ENCODE measurements around the gene LINGO4.
"Not testable (repeated sequence)": the region's sequence is repeated elsewhere in the genome, so short reads cannot be mapped to it uniquely, and the experiment has no call there.

The LINGO4 gene

DNA sequence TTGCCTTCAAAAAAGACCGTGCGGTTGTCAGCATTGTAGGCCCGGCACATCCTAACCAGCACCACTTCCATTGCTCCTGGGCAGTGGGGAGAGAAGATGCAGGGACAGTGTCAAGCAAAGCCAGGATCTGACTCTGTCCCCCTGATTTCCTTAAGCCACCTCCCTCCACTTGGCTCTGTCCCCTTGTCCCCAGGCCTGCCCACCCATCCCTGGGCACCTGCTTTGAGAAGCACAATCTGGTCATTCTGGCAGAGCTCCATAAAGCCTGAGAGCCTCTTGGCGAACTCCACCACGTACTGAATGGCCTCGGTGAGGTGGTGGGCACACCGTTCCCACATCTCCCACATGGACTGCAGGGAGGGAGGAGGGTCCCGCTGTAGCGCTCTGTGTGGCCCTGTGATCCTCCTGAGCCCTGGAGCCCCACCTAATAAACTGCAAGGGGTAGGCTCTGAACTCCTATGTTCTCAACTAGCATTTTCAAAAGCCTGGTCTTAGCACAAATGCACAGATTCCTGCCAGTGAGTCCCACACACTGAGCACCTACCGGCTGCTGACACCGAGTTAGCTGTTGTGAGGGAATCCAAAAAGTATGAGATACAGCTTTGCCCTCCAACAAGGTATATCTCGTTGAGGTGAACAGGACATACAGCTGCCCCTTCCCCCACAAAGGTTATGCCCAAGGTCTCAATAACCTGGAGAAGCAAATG, 8.2 kb upstream of the LINGO4 start:
- no peak for DNase-seq

GRCh38 chr1:151811181-151811580, 6.0 kb upstream of the LINGO4 start:
- DNase-seq, result no peak

DNA sequence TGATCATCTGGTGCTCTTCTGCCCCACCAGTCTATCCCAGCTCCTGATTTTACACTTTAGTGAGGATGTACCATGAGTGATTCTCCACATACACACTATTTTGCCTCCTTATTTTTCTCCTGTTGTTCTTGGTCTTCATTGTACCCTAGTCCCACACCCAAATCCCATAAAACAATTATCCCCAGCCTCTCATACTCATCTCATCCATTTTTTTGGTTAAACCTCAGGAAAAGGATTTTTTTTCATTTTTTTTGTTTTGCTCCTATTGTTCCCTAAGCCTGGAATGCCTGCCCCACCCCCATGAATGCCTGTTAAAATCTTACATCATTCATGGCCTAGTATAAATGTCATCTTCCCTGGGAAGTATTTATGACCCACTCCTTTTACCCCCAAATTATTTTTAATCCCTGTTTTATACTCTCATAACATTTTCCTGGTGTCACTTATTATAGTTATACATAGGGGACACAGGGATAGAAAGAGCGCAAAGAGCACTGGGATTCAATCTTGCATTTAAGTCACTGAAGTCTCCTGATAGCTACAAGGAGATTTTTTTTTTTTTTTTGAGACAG, 4.9 kb upstream of the LINGO4 start:
- no peak for DNase-seq

DNA sequence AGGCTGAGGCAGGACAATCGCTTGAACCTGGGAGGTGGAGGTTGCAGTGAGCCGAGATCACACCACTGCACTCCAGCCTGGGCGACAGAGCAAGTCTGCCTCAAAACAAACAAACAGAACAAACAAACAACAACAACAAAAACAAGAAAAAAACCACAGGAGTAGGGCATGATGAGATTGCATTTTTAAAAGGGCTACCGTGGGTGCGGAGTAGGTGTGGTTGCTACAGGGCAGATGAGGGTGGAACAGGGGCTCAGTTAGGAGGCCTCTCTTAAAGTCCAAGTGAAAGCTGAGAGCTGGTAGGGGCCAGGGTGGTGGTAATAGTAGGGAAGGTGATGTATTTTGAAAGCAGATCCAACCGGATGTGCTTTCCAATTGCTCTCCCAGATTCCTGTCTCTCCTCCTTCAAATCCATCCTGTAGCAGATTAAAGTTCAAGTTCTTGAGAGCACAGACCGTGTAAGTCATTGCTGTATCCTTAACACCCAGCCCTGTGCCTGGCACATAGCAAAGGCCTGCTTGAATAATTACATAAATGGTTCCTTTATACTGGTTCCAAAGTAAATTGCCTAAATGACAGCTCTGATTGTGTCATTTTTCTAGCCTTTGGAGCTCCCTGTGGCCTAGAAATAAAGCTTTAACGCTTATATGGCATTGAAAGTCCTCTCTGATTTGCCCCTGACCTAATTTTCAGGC, 4.2 kb upstream of the LINGO4 start:
- no peak for DNase-seq

GRCh38 chr1:151807766-151808165, 2.5 kb upstream of the LINGO4 start:
- no peak for DNase-seq

- DNase-seq, result no peak
Observed at GRCh38 chr1:151807131-151807530, 1.9 kb upstream of the LINGO4 start.

DNA sequence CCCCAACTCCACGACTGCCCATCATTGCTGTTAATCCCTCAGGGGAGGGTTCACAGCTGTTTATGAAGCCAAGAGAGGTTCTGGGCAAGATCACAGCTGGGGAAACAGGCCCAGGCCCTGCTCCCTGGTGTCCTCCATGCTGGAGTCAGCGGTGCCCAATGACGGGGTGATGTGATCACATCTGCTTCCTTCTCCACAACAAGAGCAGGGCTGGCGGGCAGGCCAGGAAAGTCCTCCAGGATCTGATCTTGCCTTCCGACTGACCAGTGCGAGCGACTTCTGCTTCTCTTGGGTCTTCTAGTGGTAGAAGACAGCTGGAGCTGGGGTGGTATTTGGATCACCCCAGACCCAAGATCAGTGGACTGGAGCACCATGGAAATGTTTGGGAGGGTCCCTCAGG, 951 bp upstream of the LINGO4 start:
- no peak for DNase-seq

- DNase-seq, result no peak
Observed at GRCh38 chr1:151803915-151804314, 1.3 kb downstream of the LINGO4 start.

- no peak for DNase-seq
Observed at GRCh38 chr1:151803164-151803563, 2.1 kb downstream of the LINGO4 start.

GRCh38 chr1:151802372-151802771, 2.8 kb downstream of the LINGO4 start:
- DNase-seq, result no peak

- no peak for DNase-seq
Observed at GRCh38 chr1:151801846-151802245, 3.4 kb downstream of the LINGO4 start.

- DNase-seq, result no peak
Observed at GRCh38 chr1:151801310-151801820, 3.9 kb downstream of the LINGO4 start.

DNA sequence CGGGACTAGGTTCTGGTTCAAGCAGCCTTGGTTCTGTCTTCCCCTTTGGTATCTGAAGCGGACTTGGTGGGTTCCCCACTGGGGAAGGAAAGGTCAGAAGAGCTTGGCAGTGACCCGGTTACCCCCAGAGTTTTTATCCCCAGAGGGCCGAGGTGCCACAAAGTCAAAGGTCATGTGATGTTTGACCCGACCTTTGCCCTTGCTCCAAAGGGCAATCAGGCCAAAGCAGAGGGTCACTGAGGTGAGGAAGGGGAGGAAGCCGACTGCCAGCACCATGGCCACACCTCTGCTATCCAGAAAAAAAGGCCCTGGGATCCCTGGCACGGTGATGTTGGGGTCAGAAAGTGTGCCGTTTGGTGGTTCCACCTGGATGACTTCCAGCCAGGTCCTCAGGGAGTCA, 4.4 kb downstream of the LINGO4 start:
- no peak for DNase-seq

- no peak for DNase-seq
Observed at GRCh38 chr1:151799179-151800022, 5.8 kb downstream of the LINGO4 start.

DNA sequence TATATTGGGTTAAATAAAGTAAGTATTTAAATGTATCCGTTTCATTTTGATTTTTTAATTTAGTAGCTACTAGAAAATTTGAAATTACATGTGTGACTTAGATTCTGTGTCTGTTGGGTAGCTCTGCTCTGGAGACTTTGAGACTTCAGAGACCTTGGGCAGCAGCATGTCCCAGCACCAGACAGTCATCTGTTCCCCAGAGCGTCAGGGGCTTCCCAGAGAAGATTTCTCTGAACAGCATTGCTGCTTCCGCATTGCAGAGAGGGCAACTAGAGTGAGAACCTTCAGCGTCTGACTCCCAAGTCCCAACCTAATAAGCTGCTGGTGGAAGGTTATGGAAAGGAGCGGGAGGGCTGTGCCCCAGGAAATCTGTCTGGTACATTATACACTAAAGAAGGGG, 6.6 kb downstream of the LINGO4 start:
- no peak for DNase-seq

DNA sequence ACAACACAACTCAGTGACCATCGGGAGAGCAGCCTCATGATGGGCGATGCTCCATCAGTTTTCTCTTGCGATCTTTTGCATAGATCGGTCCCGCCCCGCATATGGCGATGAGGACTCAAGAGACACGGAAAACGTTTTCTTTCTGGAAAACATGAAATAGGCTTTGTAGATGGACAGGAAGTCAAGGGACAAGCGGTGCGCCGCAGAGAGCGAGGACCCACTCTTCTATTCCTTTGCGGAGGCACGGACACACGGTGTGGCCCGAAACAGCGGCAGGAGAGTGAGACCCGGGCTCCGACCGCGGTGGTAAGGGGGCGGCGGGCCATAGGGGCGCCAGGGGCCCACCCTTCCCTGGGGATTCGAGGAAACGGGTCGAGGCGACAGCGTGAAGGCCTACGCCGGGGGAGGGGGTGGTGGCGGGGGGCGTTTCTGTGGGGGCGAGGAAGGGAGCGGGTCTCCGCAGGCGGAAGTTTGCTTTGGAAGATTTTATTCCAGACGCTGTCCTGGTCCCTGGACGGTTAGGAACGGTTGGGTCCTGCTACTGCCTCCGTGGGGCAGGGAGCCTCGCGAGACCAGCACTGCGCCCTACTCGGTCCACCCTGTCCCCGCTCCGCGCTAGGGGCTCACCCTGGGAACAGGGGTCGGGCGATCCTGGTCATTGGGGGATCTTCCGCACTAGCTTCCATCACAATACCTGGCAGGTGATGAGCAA, 14.1 kb downstream of the LINGO4 start:
- DNase-seq, result no peak

- peak; percentile 97 for DNase-seq
Observed at GRCh38 chr1:151790071-151790939, 14.9 kb downstream of the LINGO4 start, which contains the start of gene TDRKH. TSS of gene TDRKH (minus strand) at chr1:151790500. CDS start at chr1:151783022, 7,478 bp downstream.

DNA sequence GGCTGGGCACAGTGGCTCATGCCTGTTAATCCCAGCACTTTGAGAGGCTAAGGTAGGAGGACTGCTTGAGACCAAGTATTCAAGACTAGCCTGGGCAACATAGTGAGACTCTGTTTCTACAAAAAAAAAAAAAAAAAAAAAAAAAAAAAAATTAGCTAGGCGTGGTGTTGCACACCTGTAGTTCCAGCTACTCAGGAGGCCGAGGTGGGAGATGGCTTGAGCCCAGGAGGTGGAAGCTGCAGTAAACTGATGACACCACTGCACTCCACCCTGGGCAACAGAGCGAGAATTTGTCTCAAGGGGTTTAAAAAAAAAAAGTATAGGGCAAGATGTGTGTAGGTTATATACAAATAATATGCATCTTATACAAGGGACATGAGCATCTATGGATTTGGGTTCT, 17.5 kb downstream of the LINGO4 start:
- no peak for DNase-seq

DNA sequence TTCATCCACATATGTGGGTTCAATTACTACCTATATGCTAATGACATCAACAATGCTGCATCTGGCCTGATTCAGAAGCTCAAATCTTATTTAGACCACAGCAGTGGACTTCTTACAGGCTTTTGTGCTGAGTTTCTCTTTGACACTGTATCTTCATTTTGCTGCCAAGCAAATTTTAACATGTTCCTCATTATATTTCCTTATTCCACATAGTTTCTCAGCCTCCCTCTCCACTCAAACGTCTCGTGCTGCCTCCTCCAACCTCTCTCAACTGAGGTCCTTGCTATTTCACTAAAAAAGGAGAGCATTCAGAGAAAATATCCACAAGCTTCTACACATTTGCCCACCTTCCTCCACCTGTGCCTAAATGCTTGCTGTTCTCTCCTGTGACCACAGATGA, 21.4 kb downstream of the LINGO4 start:
- DNase-seq, result no peak

DNA sequence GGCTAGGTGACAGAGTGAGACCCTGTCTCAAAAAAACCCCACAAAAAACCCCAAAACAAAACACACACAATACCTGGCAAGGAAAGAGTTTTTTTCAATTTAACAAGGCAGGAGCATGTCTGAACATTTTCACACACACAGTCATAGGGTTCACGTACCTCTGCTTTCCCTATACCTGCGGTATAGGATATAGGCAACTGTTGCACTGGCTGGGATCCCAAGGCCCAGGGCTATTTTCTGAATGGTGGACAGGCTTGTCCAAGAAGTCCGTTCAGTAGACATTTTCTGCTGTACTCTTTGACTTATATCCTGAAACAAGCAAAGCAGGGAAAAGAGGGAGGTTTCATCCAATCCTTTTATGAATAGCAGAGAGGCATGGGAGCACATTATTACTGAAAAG, 22.5 kb downstream of the LINGO4 start:
- no peak for DNase-seq

DNA sequence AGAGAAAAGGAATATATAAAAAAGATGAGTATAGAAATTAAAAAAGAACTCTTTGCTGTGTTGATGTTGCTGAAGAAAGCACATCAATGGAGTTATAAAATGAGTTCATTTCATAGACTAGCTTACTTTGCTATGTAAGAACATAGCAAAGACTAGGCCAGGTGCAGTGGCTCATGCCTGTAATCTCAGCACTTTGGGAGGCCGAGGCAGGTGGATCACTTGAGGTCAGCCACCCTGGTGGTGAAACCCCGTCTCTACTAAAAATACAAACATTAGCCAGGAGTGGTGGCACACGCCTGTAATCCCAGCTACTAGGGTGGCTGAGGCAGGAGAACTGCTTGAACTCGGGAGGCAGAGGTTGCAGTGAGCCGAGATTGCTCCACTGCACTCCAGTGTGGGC, 23.2 kb downstream of the LINGO4 start:
- DNase-seq, result not testable (repeated sequence)

Data from activated CD4-positive, alpha-beta T cell treated with anti-CD3 and anti-CD28 coated beads for 1 hour (primary cell).